NCI-H2227 (cell line): ENCODE measurements around the gene USP21.
A peak's percentile ranks its signal among the peaks of the same experiment; 100 is the strongest.
"Not testable (repeated sequence)": the region's sequence is repeated elsewhere in the genome, so short reads cannot be mapped to it uniquely, and the experiment has no call there.

Source experiments
- DNase-seq: peaks from one replicate; lab custom pipeline; 2025; ENCODE audit not compliant: unreplicated experiment; lab: John Stamatoyannopoulos, UW

USP21 gene

DNA sequence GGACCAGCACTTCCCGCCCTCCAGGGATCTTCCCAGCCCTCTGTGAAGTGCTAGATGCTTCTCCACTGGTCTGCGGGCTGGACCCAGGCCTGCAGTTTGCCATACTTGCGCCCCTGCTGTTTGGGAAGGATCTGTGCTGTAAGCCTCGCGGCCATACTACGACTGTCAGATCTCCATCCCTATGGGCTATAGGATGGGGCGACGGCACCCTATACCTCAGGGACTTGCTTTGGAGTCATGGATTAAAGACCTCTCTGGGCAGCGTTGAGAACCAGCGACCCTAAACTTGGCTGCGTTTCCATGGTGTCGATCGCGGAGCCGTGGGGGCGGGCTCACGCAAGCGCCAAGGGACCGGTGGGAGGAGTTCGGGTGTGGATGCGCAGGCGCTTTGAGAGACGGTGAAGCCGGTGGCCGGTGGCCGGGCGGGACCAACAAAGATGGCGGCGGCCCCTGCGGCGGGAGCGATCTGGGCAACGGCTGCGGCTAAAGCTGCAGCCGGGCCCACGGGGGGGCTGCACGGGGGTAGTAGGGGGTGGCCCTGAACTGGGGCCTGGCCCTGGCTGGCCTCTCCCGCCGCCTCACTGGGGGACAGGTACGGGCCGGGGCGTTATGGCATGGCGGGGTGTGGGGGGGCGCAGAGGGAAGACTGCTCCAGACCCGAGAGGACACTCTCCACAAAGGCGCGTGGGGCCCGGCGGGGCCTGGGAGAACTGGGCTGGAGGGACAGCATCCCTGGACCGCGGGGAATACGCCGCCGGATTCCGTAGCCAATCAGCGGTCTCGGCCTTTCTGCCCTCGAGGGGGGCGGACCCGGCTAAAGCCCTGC lies at the start of gene USP21:
Gene USP21, plus strand, starts transcription at position 414 of the 826 bp plus-strand sequence. CDS start 1,141 bp downstream, outside the sequence.
- DNase-seq, result peak; percentile 96

DNA sequence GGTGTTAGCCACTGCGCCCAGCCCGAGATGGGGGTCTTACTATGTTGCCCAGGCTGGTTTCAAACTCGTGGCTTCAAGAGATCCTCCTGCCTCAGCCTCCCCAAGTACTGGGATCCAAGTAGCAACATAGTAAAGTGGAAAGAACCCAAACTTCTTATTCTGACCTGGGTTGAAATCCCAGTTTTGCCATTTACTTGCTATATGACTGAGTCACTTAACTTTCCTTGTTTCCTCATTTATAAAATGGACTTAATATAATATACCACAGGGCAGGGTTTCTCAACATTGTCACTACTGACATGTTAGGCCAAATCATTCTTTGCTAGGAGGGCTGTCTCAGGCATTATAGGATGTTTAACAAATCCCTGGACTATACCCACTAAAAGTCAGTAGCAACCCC lies 48.2 kb upstream of the USP21 start:
- no peak for DNase-seq

GRCh38 chr1:161111527-161111926 lies 47.8 kb upstream of the USP21 start:
- no peak for DNase-seq

DNA sequence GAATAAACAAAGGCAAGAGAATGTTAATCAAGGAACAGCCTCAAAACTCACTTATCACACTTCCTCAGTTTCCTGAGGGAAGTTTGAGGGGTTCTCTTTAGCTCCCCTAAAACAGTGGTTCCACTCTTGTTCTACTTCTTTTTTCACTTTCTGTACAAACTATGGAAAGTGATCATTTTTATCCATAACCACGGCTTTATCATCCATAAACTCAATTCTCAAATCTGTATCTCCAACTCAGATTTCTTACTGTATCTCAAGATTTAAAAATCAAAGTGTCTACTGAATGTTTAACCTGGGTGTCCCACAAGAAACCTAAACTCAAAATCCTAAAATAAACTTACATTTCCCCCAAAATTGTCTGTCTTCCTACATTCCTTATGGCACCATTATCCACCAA lies 45.4 kb upstream of the USP21 start:
- DNase-seq, result no peak

- no peak for DNase-seq
These were observed 44.7 kb upstream of the USP21 start for GRCh38 chr1:161114556-161114955.

DNA sequence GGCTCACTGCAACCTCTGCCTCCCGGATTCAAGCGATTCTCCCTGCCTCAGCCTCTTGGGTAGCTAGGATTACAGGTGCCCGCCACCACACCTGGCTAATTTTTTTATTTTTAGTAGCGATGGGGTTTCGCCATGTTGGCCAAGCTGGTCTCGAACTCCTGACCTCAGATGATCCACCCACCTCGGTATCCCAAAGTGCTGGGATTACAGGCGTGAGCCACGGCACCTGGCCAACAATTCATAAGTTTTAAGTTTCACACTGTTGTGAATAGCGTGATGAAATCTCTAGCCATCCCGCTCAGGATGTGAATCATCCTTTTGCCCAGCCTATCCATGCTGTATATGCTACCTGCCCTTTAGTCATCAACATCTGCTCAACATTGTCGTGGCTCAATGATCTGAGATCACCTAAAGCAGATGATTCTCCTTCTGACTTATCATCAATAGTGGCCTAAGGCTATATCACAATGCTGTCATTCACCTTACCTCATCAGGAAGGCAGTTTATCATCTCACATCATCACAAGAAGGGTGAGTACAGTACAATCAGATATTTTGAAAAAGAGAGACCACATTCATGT lies 44.1 kb upstream of the USP21 start:
- DNase-seq, result no peak

DNA sequence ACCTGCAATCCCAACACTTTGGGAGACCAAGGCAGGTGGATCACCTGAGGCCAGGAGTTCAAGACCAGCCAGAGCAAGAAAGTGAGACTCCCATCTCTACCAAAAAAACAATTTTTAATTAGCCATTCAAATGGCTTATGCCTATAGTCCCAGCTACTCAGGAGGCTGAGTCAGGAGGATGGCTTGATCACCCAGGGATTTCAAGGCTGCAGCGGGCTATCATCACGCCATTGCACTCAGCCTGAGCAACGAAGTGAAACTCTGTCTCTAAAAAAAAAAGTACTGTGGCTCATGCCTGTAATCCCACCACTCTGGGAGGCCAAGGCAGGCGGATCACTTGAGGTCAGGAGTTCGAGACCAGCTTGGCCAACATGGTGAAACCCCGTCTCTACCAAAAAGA lies 43.3 kb upstream of the USP21 start:
- DNase-seq, result not testable (repeated sequence)

DNA sequence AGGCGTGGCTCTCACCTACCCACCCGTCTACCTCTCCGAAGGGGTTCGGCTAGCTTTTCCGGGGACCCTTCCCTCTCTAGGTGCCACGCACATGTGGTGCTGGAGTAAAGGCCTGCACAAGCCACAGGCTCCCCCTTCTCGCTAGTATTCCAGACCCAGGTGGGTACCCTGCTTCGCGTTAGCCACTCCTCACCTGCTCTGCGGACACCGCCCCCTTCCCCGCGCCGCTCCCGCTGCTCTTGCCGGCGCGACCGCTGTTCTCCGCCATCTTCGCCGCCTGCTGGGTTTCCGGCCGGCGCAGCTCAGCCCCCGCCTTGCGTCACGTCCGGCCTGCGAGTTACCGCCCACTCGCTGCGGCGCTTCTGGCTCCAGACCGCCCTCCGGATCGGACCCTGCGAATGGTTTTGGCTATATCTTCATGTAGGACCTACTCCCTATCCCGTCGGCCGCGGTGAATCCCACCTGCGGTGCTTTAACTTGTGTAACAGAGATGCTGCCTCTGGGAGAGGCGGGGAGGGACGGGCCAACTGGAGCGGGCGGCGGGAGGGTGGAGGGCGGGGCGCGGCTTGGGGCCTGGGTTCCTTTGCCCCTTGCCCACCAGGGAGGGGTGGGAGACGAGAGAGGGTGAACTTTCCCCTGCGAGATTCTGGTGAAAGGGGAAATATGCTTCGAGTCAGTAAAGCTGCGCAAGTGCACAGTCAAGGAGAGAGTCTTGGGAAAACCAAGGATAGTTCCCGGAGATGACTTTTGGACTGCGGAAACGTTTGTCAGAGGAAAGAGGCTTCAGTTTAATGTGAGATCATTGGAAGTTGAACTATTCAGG lies 41.3 kb upstream of the USP21 start, which contains the start of the genes NIT1 and PFDN2:
Gene NIT1, plus strand, starts transcription at position 347 of the 823 bp plus-strand sequence. Its CDS starts 72 bp downstream, at position 419.
Gene PFDN2, minus strand, starts transcription at position 279 of the 823 bp plus-strand sequence. Its CDS starts 11 bp downstream, at position 268.
- peak; percentile 92 for DNase-seq

DNA sequence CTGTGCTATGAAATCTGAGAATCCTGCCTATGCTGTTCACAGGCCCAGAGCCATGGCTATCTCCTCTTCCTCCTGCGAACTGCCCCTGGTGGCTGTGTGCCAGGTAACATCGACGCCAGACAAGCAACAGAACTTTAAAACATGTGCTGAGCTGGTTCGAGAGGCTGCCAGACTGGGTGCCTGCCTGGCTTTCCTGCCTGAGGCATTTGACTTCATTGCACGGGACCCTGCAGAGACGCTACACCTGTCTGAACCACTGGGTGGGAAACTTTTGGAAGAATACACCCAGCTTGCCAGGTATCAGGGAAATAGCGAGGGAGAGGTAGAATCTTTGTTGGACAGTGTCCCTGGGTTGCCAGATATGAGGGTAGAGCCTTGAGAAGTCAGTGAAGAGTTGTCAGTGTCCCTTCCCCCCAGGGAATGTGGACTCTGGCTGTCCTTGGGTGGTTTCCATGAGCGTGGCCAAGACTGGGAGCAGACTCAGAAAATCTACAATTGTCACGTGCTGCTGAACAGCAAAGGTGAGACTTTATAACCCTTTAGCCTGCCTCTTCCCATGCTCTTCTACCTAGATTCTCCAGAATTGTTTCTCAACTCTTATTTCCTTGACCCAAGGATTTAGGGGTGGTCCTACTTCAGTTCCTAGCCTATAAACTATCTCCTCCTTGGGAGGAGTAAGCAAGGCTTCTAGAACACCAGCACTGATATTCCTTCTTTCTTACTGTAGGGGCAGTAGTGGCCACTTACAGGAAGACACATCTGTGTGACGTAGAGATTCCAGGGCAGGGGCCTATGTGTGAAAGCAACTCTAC lies 40.0 kb upstream of the USP21 start:
- DNase-seq, result peak; percentile 64

- no peak for DNase-seq
These were observed 38.2 kb upstream of the USP21 start for GRCh38 chr1:161121042-161121650.

- DNase-seq, result no peak
These were observed 37.5 kb upstream of the USP21 start for GRCh38 chr1:161121834-161122233.

DNA sequence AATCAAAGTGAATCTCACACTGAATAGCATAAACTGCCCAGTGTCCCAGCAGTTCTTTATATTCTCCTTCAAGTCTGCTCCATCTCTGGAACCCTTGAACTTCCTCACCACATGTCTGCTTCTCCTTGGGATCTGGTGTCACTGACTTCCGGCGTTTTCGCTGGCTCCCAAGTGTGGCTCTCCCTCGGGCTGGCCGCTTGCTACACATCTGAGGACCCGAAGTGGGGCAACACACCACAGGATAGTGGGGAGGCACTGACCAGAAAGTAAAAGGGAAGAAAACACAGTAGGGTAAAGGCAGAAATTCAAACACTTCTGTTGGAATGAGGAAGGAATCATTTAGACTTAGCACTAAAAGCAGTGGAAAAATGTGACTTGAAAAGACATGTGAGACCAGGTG lies 36.3 kb upstream of the USP21 start:
- no peak for DNase-seq

GRCh38 chr1:161127649-161128048 lies 31.7 kb upstream of the USP21 start:
- DNase-seq, result no peak

- DNase-seq, result no peak
These were observed 30.5 kb upstream of the USP21 start for GRCh38 chr1:161128591-161129420.

GRCh38 chr1:161130266-161130665 lies 29.0 kb upstream of the USP21 start:
- no peak for DNase-seq

- DNase-seq, result peak; percentile 27
These were observed 27.5 kb upstream of the USP21 start for GRCh38 chr1:161131523-161132409.

DNA sequence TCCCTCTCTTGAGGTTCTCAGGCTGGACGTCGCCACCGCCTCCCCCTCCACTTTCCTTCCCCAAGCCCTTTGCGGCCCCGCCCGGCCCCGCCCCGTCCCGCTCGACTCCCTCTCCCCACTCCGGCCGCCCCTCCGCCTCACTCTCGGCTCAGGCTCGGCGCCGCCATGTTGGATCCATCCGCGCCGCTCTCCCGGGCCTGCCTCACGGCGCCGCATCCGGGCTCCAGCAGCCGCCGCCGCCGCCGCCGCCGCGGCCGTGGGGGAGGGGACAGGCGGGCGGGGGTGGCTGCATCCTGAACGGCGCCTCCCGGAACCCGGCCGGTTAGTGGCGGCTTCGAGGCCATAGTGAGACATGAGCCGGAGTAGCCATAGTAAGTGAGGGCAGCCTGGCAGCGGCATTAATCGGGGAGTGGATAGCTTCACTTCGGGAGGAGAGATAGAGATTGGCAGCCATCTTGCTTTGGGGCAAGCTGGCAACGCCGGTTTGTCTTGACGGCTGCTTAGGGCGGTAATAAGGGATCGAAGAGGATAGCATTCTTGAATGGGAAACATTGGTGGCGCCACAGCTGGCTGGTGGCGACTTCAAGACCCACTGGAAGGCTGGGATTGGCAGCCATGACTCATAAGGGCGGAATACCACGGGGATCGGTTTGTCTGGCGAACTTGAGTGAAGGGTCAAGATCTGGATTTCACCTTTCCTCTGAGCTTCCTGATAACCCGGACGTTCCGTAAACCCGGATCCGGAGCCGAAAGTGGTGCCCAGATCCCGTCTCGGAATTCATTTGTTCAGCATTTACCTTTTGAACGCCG lies 26.7 kb upstream of the USP21 start, which contains the start of gene DEDD:
Gene DEDD, minus strand, starts transcription at position 258 of the 810 bp plus-strand sequence. CDS start 8,205 bp downstream, outside the sequence.
- DNase-seq, result peak; percentile 97
